Adrenal gland (tissue), 5 donors: ENCODE measurements around the gene ZNF273.
"Not testable (repeated sequence)": the region's sequence is repeated elsewhere in the genome, so short reads cannot be mapped to it uniquely, and the experiment has no call there.

Experiments
- POLR2A ChIP-seq, 2 donors: fragments of 450-650 bp; IDR thresholded peaks; one replicate each; pipeline ENCODE4 v1.6.1; 2017; ENCODE audit warnings: antibody characterized with exemption in 2 of 2, mild to moderate bottlenecking in 2 of 2, moderate library complexity in 1 of 2
- TF ChIP-seq, protein P1 (sequence below), 6 experiments: fragments of 450-650 bp in 4 of 6; fragments of 200-600 bp in 2 of 6; sonication (generic) in 1 of 6; IDR thresholded peaks; 1 replicate in 5 of 6; 2 replicates in 1 of 6; pipeline versions ENCODE4 v1.5.1 to v1.8.0; 2016 to 2021; ENCODE audit warnings: antibody characterized with exemption in 6 of 6, mild to moderate bottlenecking in 2 of 6, moderate library complexity in 1 of 6
- donor health status: DM: no; HTN: no; CAD: no.

DNA sequence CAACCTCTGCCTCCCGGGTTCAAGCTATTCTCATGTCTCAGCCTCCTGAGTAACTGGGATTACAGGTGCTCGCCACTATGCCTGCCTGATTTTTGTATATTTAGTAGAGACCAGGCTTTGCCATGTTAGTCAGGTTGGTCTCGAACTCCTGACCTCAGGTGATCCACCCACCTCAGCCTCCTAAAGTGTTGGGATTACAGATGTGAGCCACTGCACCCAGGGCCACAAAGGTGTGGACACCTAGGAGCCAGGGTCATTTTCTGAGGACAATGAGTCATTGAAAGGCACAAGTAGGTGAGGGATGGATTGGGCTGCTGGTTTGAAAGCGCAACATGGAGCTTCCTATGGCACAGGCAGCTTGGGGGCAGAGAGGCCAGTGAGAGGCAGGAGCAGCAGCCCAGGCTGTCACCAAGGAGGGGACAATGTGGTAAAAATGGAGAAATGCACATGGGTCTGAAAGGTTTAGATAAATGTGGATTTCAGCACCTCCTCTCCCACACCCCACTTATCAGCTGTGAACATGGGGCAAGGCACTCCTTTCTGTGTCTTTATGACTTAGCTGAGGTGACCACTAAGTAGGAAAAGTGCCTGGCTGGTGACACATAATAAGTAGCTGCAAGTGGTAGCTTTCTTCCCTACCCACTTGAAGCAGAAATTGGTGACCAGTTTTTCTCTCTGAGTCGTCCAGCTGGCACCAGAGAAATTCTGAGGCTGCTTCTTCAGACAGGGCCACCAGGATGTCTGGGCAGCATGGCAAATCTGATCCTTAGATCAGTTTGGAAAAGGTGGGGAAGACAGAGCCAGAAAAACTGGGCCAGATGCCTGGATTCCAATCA is 41.8 kb downstream of the ZNF273 start:
- not testable (repeated sequence) for TF ChIP-seq POLR2A (IDR thresholded peaks at IDR 0.05)
- TF ChIP-seq, protein P1, sequence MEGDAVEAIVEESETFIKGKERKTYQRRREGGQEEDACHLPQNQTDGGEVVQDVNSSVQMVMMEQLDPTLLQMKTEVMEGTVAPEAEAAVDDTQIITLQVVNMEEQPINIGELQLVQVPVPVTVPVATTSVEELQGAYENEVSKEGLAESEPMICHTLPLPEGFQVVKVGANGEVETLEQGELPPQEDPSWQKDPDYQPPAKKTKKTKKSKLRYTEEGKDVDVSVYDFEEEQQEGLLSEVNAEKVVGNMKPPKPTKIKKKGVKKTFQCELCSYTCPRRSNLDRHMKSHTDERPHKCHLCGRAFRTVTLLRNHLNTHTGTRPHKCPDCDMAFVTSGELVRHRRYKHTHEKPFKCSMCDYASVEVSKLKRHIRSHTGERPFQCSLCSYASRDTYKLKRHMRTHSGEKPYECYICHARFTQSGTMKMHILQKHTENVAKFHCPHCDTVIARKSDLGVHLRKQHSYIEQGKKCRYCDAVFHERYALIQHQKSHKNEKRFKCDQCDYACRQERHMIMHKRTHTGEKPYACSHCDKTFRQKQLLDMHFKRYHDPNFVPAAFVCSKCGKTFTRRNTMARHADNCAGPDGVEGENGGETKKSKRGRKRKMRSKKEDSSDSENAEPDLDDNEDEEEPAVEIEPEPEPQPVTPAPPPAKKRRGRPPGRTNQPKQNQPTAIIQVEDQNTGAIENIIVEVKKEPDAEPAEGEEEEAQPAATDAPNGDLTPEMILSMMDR (IDR thresholded peaks at IDR 0.05), result not testable (repeated sequence)
